Measurements from ENCODE around the gene PRSS27.

DNA sequence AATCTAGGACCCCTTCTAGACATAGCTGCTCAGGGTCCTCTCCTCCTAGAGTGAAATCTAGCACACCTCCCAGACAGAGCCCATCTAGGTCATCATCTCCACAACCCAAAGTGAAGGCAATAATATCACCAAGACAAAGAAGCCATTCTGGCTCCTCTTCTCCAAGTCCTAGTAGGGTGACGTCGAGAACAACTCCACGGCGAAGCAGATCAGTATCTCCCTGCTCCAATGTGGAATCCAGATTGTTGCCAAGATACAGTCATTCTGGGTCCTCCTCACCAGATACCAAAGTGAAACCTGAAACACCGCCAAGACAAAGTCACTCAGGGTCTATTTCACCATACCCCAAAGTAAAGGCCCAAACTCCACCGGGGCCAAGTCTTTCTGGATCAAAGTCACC lies 43.1 kb upstream of the PRSS27 start:
- TF ChIP-seq, protein P1, sequence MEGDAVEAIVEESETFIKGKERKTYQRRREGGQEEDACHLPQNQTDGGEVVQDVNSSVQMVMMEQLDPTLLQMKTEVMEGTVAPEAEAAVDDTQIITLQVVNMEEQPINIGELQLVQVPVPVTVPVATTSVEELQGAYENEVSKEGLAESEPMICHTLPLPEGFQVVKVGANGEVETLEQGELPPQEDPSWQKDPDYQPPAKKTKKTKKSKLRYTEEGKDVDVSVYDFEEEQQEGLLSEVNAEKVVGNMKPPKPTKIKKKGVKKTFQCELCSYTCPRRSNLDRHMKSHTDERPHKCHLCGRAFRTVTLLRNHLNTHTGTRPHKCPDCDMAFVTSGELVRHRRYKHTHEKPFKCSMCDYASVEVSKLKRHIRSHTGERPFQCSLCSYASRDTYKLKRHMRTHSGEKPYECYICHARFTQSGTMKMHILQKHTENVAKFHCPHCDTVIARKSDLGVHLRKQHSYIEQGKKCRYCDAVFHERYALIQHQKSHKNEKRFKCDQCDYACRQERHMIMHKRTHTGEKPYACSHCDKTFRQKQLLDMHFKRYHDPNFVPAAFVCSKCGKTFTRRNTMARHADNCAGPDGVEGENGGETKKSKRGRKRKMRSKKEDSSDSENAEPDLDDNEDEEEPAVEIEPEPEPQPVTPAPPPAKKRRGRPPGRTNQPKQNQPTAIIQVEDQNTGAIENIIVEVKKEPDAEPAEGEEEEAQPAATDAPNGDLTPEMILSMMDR (IDR thresholded peaks at IDR 0.05), result no peak
- no peak for TF ChIP-seq POLR2A (IDR thresholded peaks at IDR 0.05)
